ENCODE data around the gene CGNL1. TPM values are rescaled to one million over a fixed set of nuclear protein-coding genes. Genes with fewer than 3 reads are reported as not detected.

The CGNL1 gene
- total RNA-seq, 1 donor from 2014 or later, result 11.0 TPM

GRCh38 chr15:57594479-57594878 lies 218.2 kb downstream of the CGNL1 start:
- no peak for FAIRE-seq
- no peaks in the 10 kb centered on the region for H3K4me1 ChIP-seq (ENCODE audit: insufficient read depth, low read length)
- H3K27ac ChIP-seq (ENCODE audit: low read depth, low read length), result no peak overlapping the region
- no peak for TF ChIP-seq CTCF (IDR thresholded peaks at IDR 0.05; ENCODE audit: insufficient read depth, low read depth, low read length)
- TF ChIP-seq EZH2 (IDR thresholded peaks at IDR 0.05; ENCODE audit: insufficient read depth, low read length), result no peak
- no peaks in the 10 kb centered on the region for H3K9me3 ChIP-seq (ENCODE audit: insufficient read depth, low read depth, low read length)
- no peaks in the 10 kb centered on the region for H3K36me3 ChIP-seq (ENCODE audit: insufficient read depth, low read length)
- Mint-ChIP-seq H3K36me3 (ENCODE audit: low read depth, unreplicated experiment) (no peaks in the 10 kb centered on the region), H3K27me3 (ENCODE audit: low read depth, unreplicated experiment) (peaks cover 30% of the 10 kb centered on the region), H3K4me1 (ENCODE audit: low read depth, unreplicated experiment) (peaks cover 1% of the 10 kb centered on the region), H3K4me3 (ENCODE audit: unreplicated experiment) (no peak overlapping the region), H3K27ac (ENCODE audit: unreplicated experiment) (no peak overlapping the region), H3K9me3 (ENCODE audit: unreplicated experiment) (no peaks in the 10 kb centered on the region)
- H3K79me2 ChIP-seq (ENCODE audit: insufficient read depth, low read length), result no peaks in the 10 kb centered on the region
- no peak overlapping the region for H3K9ac ChIP-seq (ENCODE audit: low read length)
- H3K4me2 ChIP-seq (ENCODE audit: low read length), result no peak overlapping the region
- H3K27me3 ChIP-seq (ENCODE audit: insufficient read depth, low read length), result peaks cover 17% of the 10 kb centered on the region
- H4K20me1 ChIP-seq (ENCODE audit: insufficient read depth, low read length), result no peaks in the 10 kb centered on the region
- H3K4me3 ChIP-seq (ENCODE audit: insufficient read depth, low read depth, low read length), result no peak overlapping the region
- no peak overlapping the region for H2AFZ ChIP-seq (ENCODE audit: low read depth, low read length)
- no peak for DNase-seq (ENCODE audit: low read depth)

- Mint-ChIP-seq H3K36me3 (ENCODE audit: low read depth, unreplicated experiment) (no peaks in the 10 kb centered on the region), H3K4me1 (ENCODE audit: low read depth, unreplicated experiment) (no peaks in the 10 kb centered on the region), H3K9me3 (ENCODE audit: unreplicated experiment) (no peaks in the 10 kb centered on the region), H3K27me3 (ENCODE audit: low read depth, unreplicated experiment) (peaks cover 25% of the 10 kb centered on the region), H3K27ac (ENCODE audit: unreplicated experiment) (no peak overlapping the region), H3K4me3 (ENCODE audit: unreplicated experiment) (no peak overlapping the region)
- no peaks in the 10 kb centered on the region for H3K79me2 ChIP-seq (ENCODE audit: insufficient read depth, low read length)
- TF ChIP-seq EZH2 (IDR thresholded peaks at IDR 0.05; ENCODE audit: insufficient read depth, low read length), result no peak
- no peak for TF ChIP-seq CTCF (IDR thresholded peaks at IDR 0.05; ENCODE audit: insufficient read depth, low read depth, low read length)
- no peak overlapping the region for H3K27ac ChIP-seq (ENCODE audit: low read depth, low read length)
- DNase-seq (ENCODE audit: low read depth) (no peak), FAIRE-seq (no peak)
- H3K27me3 ChIP-seq (ENCODE audit: insufficient read depth, low read length), result peaks cover 19% of the 10 kb centered on the region
- H3K4me1 ChIP-seq (ENCODE audit: insufficient read depth, low read length), result no peaks in the 10 kb centered on the region
- H2AFZ ChIP-seq (ENCODE audit: low read depth, low read length), result no peak overlapping the region
- H3K9me3 ChIP-seq (ENCODE audit: insufficient read depth, low read depth, low read length), result no peaks in the 10 kb centered on the region
- no peak overlapping the region for H3K9ac ChIP-seq (ENCODE audit: low read length)
- H3K4me3 ChIP-seq (ENCODE audit: insufficient read depth, low read depth, low read length), result no peak overlapping the region
- H4K20me1 ChIP-seq (ENCODE audit: insufficient read depth, low read length), result no peaks in the 10 kb centered on the region
- H3K4me2 ChIP-seq (ENCODE audit: low read length), result no peak overlapping the region
- no peaks in the 10 kb centered on the region for H3K36me3 ChIP-seq (ENCODE audit: insufficient read depth, low read length)
Measured at GRCh38 chr15:57595011-57595866, 218.9 kb downstream of the CGNL1 start.

DNA sequence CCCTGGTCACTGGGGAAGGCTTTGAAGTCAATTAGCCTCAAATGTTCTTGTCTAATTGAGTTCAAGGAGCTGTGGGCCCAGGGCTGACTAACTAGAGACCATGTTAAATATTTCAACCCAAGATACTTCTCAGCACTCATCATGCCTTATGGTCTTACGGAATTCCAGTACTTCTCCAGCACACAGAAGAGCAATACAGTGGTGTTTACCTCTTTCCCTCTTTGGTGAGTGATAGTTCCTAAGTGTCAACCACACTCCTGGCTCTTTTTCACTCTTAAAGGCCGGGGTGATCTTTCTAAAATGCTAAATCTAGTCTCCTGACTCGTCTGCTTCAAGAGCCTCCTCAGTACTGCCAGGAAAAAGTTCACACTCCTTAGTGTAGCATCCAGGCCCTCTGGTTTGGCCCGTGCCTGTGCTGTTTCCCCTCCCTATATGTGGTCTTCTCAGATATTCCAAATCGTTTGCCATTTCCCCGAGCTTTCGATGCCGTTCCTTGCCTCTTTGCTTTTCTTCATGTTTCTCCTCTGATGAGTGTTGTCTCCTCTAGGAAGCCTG lies 220.1 kb downstream of the CGNL1 start:
- TF ChIP-seq EZH2 (IDR thresholded peaks at IDR 0.05; ENCODE audit: insufficient read depth, low read length), result no peak
- TF ChIP-seq CTCF (IDR thresholded peaks at IDR 0.05; ENCODE audit: insufficient read depth, low read depth, low read length), result no peak
- Mint-ChIP-seq H3K36me3 (ENCODE audit: low read depth, unreplicated experiment) (no peaks in the 10 kb centered on the region), H3K4me3 (ENCODE audit: unreplicated experiment) (no peak overlapping the region), H3K27me3 (ENCODE audit: low read depth, unreplicated experiment) (peaks cover 19% of the 10 kb centered on the region), H3K27ac (ENCODE audit: unreplicated experiment) (no peak overlapping the region), H3K9me3 (ENCODE audit: unreplicated experiment) (no peaks in the 10 kb centered on the region), H3K4me1 (ENCODE audit: low read depth, unreplicated experiment) (no peaks in the 10 kb centered on the region)
- H3K9me3 ChIP-seq (ENCODE audit: insufficient read depth, low read depth, low read length), result no peaks in the 10 kb centered on the region
- no peak for DNase-seq (ENCODE audit: low read depth)
- H3K27ac ChIP-seq (ENCODE audit: low read depth, low read length), result no peak overlapping the region
- H3K36me3 ChIP-seq (ENCODE audit: insufficient read depth, low read length), result no peaks in the 10 kb centered on the region
- H2AFZ ChIP-seq (ENCODE audit: low read depth, low read length), result no peak overlapping the region
- H3K79me2 ChIP-seq (ENCODE audit: insufficient read depth, low read length), result no peaks in the 10 kb centered on the region
- FAIRE-seq, result no peak
- no peaks in the 10 kb centered on the region for H3K4me1 ChIP-seq (ENCODE audit: insufficient read depth, low read length)
- no peak overlapping the region for H3K9ac ChIP-seq (ENCODE audit: low read length)
- peaks cover 15% of the 10 kb centered on the region for H3K27me3 ChIP-seq (ENCODE audit: insufficient read depth, low read length)
- no peak overlapping the region for H3K4me3 ChIP-seq (ENCODE audit: insufficient read depth, low read depth, low read length)
- no peak overlapping the region for H3K4me2 ChIP-seq (ENCODE audit: low read length)
- H4K20me1 ChIP-seq (ENCODE audit: insufficient read depth, low read length), result no peaks in the 10 kb centered on the region

All from astrocyte (in vitro differentiated cells and primary cell).